PC-9 (cell line): ENCODE results near the gene IMMP2L. TPM values are rescaled to one million over a fixed set of nuclear protein-coding genes. Genes with fewer than 3 reads are reported as not detected.
"Not testable (repeated sequence)": the region's sequence is repeated elsewhere in the genome, so short reads cannot be mapped to it uniquely, and the experiment has no call there.

ENCODE experiments used
- BruUV-seq: library from RNA; stranded (reverse); fragments of 400-500 nt; replicated peaks from 2 replicates; lab custom pipeline; 2021; lab: Mats Ljungman, UMichigan
- CTCF ChIA-PET: fragments of 300-600 bp; sonication (Branson Sonifier 250); formaldehyde crosslinking; loops from one replicate; lab custom pipeline; 2022; ENCODE audit warnings: antibody characterized with exemption; lab: Charles Lee
- POLR2A ChIA-PET: fragments of 300-600 bp; sonication (Branson Sonifier 250); formaldehyde crosslinking; loops from one replicate; lab custom pipeline; 2022; ENCODE audit warnings: antibody characterized with exemption; ENCODE audit not compliant: unreplicated experiment; lab: Charles Lee
- DNase-seq, 2 experiments: peaks; one replicate each; pipeline versions ENCODE4 v3.0.0 to v3.0.0-alpha.2; 2015 to 2022; ENCODE audit warnings: mixed read lengths in 1 of 2
- H2AFZ ChIP-seq: fragments of 200-600 bp; sonication (generic); 2 replicates; pipeline ENCODE4 v1.8.1; 2017; ENCODE audit warnings: antibody characterized with exemption
- H3F3A ChIP-seq: fragments of 200-600 bp; sonication (generic); 2 replicates; pipeline ENCODE4 v1.8.1; 2017; ENCODE audit warnings: antibody characterized with exemption, mild to moderate bottlenecking, low read depth; ENCODE audit not compliant: insufficient read depth
- H3K27ac ChIP-seq: fragments of 200-600 bp; sonication (generic); 2 replicates; pipeline ENCODE4 v1.6.1; 2016; ENCODE audit warnings: mixed run types
- H3K27me3 ChIP-seq: fragments of 200-600 bp; sonication (generic); 2 replicates; pipeline ENCODE4 v1.6.1; 2016; ENCODE audit warnings: low read depth, mixed run types; ENCODE audit not compliant: insufficient read depth
- H3K36me3 ChIP-seq: fragments of 200-600 bp; sonication (generic); 2 replicates; pipeline ENCODE4 v1.6.1; 2016; ENCODE audit warnings: low read depth, mixed run types
- H3K4me1 ChIP-seq: fragments of 200-600 bp; sonication (generic); replicated peaks from 2 replicates; pipeline ENCODE4 v1.6.1; 2016; ENCODE audit warnings: mixed run types; ENCODE audit not compliant: insufficient read depth
- H3K4me2 ChIP-seq: fragments of 200-600 bp; sonication (generic); 2 replicates; pipeline ENCODE4 v1.6.1; 2017; ENCODE audit warnings: mixed run types
- H3K4me3 ChIP-seq: fragments of 200-600 bp; sonication (generic); 2 replicates; pipeline ENCODE4 v1.6.1; 2016; ENCODE audit warnings: mixed run types
- H3K79me2 ChIP-seq: fragments of 200-600 bp; sonication (generic); 2 replicates; pipeline ENCODE4 v1.6.1; 2017; ENCODE audit warnings: low read depth, mixed run types
- H3K9me2 ChIP-seq: fragments of 200-600 bp; sonication (generic); 2 replicates; pipeline ENCODE4 v1.8.1; 2017; ENCODE audit warnings: mild to moderate bottlenecking; ENCODE audit not compliant: insufficient read depth
- H3K9me3 ChIP-seq: fragments of 200-600 bp; sonication (generic); 2 replicates; pipeline ENCODE4 v1.8.1; 2016; ENCODE audit warnings: low read depth; ENCODE audit not compliant: insufficient read depth
- H4K20me1 ChIP-seq: fragments of 200-600 bp; sonication (generic); 2 replicates; pipeline ENCODE4 v1.8.1; 2017; ENCODE audit not compliant: insufficient read depth
- CTCF ChIP-seq: fragments of 200-600 bp; sonication (generic); conservative IDR thresholded peaks from 2 replicates; pipeline ENCODE4 v1.6.1; 2017; ENCODE audit warnings: mixed run types, antibody characterized with exemption, mild to moderate bottlenecking, moderate library complexity
- EZH2 ChIP-seq: fragments of 200-600 bp; sonication (generic); IDR thresholded peaks from 2 replicates; pipeline ENCODE4 v1.8.0; 2017; ENCODE audit warnings: antibody characterized with exemption, low read depth
- intact Hi-C: fragments of 100-400 bp; cut with micrococcal nuclease; formaldehyde crosslinking; loops from one replicate; pipeline ENCODE4 v1.10.0; 2022; ENCODE audit not compliant: unreplicated experiment
- total RNA-seq: library from RNA; stranded (reverse); gene quantifications from 2 replicates; pipeline ENCODE4 v1.2.3, GENCODE V29; 2021

Gene IMMP2L
- total RNA-seq, 1 experiment from 2014 or later = 40.5 TPM

- Histone ChIP-seq H3K4me2 (no peak overlapping the region), H3K4me3 (no peak overlapping the region), H3F3A (no peaks in the 10 kb centered on the region; the same call in 1 of the 2 replicates), H3K4me1 (no peaks in the 10 kb centered on the region), H3K27ac (no peak overlapping the region), H4K20me1 (no peaks in the 10 kb centered on the region), H3K79me2 (no peaks in the 10 kb centered on the region), H3K36me3 (no peaks in the 10 kb centered on the region), H3K9me3 (no peaks in the 10 kb centered on the region), H2AFZ (no peak overlapping the region), H3K27me3 (no peaks in the 10 kb centered on the region), H3K9me2 (no peaks in the 10 kb centered on the region)
- BruUV-seq = no TSS peak
- intact Hi-C loops = no loop called here
- POLR2A ChIA-PET = interaction anchor here (0.6 kb wide), 1 partner anchor 732 kb away, joined by 4 read pairs; no protein-coding TSS in a partner anchor
- CTCF ChIA-PET = no interaction called here
- no peak for DNase-seq
- no peak for TF ChIP-seq EZH2
- TF ChIP-seq CTCF = no peak
These were observed 487.5 kb downstream of the IMMP2L start for GRCh38 chr7:111074748-111075146.

- Histone ChIP-seq H3K9me3 (no peaks in the 10 kb centered on the region), H3K4me1 (no peaks in the 10 kb centered on the region), H3K4me3 (no peak overlapping the region), H3K9me2 (no peaks in the 10 kb centered on the region), H3K27me3 (no peaks in the 10 kb centered on the region), H3F3A (no peaks in the 10 kb centered on the region; the same call in 1 of the 2 replicates), H3K36me3 (no peaks in the 10 kb centered on the region), H3K27ac (no peak overlapping the region), H3K79me2 (no peaks in the 10 kb centered on the region), H4K20me1 (no peaks in the 10 kb centered on the region), H3K4me2 (no peak overlapping the region), H2AFZ (no peak overlapping the region)
- DNase-seq = no peak
- intact Hi-C loops = no loop called here
- ChIA-PET POLR2A (no interaction called here), CTCF (no interaction called here)
- BruUV-seq = no TSS peak
- no peak for TF ChIP-seq CTCF
- no peak for TF ChIP-seq EZH2
These were observed 488.1 kb downstream of the IMMP2L start for GRCh38 chr7:111074071-111074747.

- POLR2A ChIA-PET, H3K4me3 ChIP-seq, H3K27me3 ChIP-seq, H3K9me3 ChIP-seq, H4K20me1 ChIP-seq, H3K27ac ChIP-seq, DNase-seq, H3K4me2 ChIP-seq, BruUV-seq, H3K79me2 ChIP-seq, CTCF ChIA-PET, H3K4me1 ChIP-seq, H2AFZ ChIP-seq, H3F3A ChIP-seq, H3K36me3 ChIP-seq, H3K9me2 ChIP-seq, intact Hi-C loops: not testable (repeated sequence)
These were observed 489.6 kb downstream of the IMMP2L start for GRCh38 chr7:111072658-111073057.
